ENCODE data around the gene SMIM22. TPM values are rescaled to one million over a fixed set of nuclear protein-coding genes. Genes with fewer than 3 reads are reported as not detected.

Gene SMIM22
- total and polyA plus RNA-seq, 12 donors: 1.9 TPM; not detected in 11

- Histone ChIP-seq H3K4me3 (no peak overlapping the region), H3K27me3 (no peaks in the 10 kb centered on the region), H3K9me3 (replicated peaks in 1 of 3) (no peaks in the 10 kb centered on the region), H3K4me1 (replicated peaks in 1 of 2) (peaks cover 0 to 6% of the 10 kb centered on the region in 2 donors), H3K36me3 (replicated peaks in 1 of 2) (peaks cover 0 to 30% of the 10 kb centered on the region in 2 donors), H3K27ac (no peak overlapping the region)
- no peak for DNase-seq
- WGBS, 4 donors: 77 to 87% (median 83%) methylated on average over 14 of the region's 14 CpGs
- intact Hi-C loops (cut with DNase I): no loop called here
- no peak for TF ChIP-seq CTCF (IDR thresholded peaks at IDR 0.05)
- TF ChIP-seq POLR2A (IDR thresholded peaks at IDR 0.05): no peak
Measured at GRCh38 chr16:4747906-4748681, 47.1 kb upstream of the SMIM22 start.

- intact Hi-C loops (cut with DNase I): no loop called here
- DNase-seq: no peak
- no peak overlapping the region for H3K27ac ChIP-seq
- TF ChIP-seq POLR2A (IDR thresholded peaks at IDR 0.05) (no peak), CTCF (IDR thresholded peaks at IDR 0.05) (no peak)
- H3K4me3 ChIP-seq: no peak overlapping the region
- WGBS, 4 donors: 89 to 94% (median 92%) methylated on average over 9 to 16 of the region's 16 CpGs
- peaks cover 0 to 38% of the 10 kb centered on the region in 2 donors for H3K36me3 ChIP-seq (replicated peaks in 1 of 2)
- H3K27me3 ChIP-seq: no peaks in the 10 kb centered on the region
- no peaks in the 10 kb centered on the region for H3K9me3 ChIP-seq (replicated peaks in 1 of 3)
- H3K4me1 ChIP-seq (replicated peaks in 1 of 2): no peaks in the 10 kb centered on the region
Measured at GRCh38 chr16:4748682-4749411, 46.3 kb upstream of the SMIM22 start.

GRCh38 chr16:4749700-4750257 is 45.4 kb upstream of the SMIM22 start:
- H3K4me3 ChIP-seq: no peak overlapping the region
- intact Hi-C loops (cut with DNase I): no loop called here
- no peaks in the 10 kb centered on the region for H3K4me1 ChIP-seq (replicated peaks in 1 of 2)
- WGBS, 4 donors: 83 to 90% (median 87%) methylated on average over 6 to 10 of the region's 10 CpGs
- no peak overlapping the region for H3K27ac ChIP-seq
- TF ChIP-seq CTCF (IDR thresholded peaks at IDR 0.05) (no peak), POLR2A (IDR thresholded peaks at IDR 0.05) (no peak)
- no peak for DNase-seq
- H3K9me3 ChIP-seq (replicated peaks in 1 of 3): no peaks in the 10 kb centered on the region
- peaks cover 0 to 41% of the 10 kb centered on the region in 2 donors for H3K36me3 ChIP-seq (replicated peaks in 1 of 2)
- H3K27me3 ChIP-seq: no peaks in the 10 kb centered on the region

- Histone ChIP-seq H3K4me1 (replicated peaks in 1 of 2) (no peaks in the 10 kb centered on the region), H3K9me3 (replicated peaks in 1 of 3) (no peaks in the 10 kb centered on the region), H3K4me3 (no peak overlapping the region), H3K27me3 (no peaks in the 10 kb centered on the region), H3K36me3 (replicated peaks in 1 of 2) (peaks cover 0 to 52% of the 10 kb centered on the region in 2 donors), H3K27ac (peak overlapping the region in 1 of 5 donors; percentile 10)
- intact Hi-C loops (cut with DNase I): no loop called here
- DNase-seq: peak in 6 of 7 donors; percentile 30 to 69 (median 50)
- 53 to 72% (median 59%) methylated on average over 4 to 8 of the region's 8 CpGs for WGBS, 4 donors
- no peak for TF ChIP-seq CTCF (IDR thresholded peaks at IDR 0.05)
- no peak for TF ChIP-seq POLR2A (IDR thresholded peaks at IDR 0.05)
Measured at GRCh38 chr16:4750896-4751295, 44.3 kb upstream of the SMIM22 start.
